ENCODE data around the gene ZNF324. TPM values are rescaled to one million over a fixed set of nuclear protein-coding genes. Genes with fewer than 3 reads are reported as not detected.

Gene ZNF324
- total and polyA plus RNA-seq, 2 of the 8 experiments (the other 6 are each of a cell fraction or from before 2014, with no cell fraction given), result 5.1 to 5.8 TPM

- TF ChIP-seq RNF2 (IDR thresholded peaks at IDR 0.05; ENCODE audit: borderline replicate concordance, low read depth, low read length, missing control alignments, poor library complexity, severe bottlenecking) (no peak), KDM4A (IDR thresholded peaks at IDR 0.05; ENCODE audit: low read depth, low read length, severe bottlenecking) (no peak), BCL11A (IDR thresholded peaks at IDR 0.05; ENCODE audit: low read depth in 2 of 2, low read length in 2 of 2) (no peak), TBP (IDR thresholded peaks at IDR 0.05; ENCODE audit: low read depth, low read length) (no peak), FOSL1 (IDR thresholded peaks at IDR 0.05; ENCODE audit: insufficient read depth, low read depth, low read length) (no peak)
Observed at GRCh38 chr19:58474997-58475713, 8.3 kb downstream of the ZNF324 start (continued).
